Right kidney (tissue), 1 donor: Measurements from ENCODE around the gene TM9SF3.
A peak's percentile ranks its signal among the peaks of the same experiment; 100 is the strongest.
"Not testable (repeated sequence)": the region's sequence is repeated elsewhere in the genome, so short reads cannot be mapped to it uniquely, and the experiment has no call there.

Source experiments
- DNase-seq: peaks from one replicate; pipeline ENCODE4 v3.0.0-alpha.2; 2016

Gene TM9SF3

GRCh38 chr10:96606216-96606615, 19.4 kb upstream of the TM9SF3 start:
- DNase-seq: no peak

- DNase-seq: no peak
Measured at GRCh38 chr10:96600337-96600736, 13.5 kb upstream of the TM9SF3 start.

- DNase-seq: no peak
Measured at GRCh38 chr10:96598846-96599245, 12.0 kb upstream of the TM9SF3 start.

GRCh38 chr10:96596422-96597407, 9.9 kb upstream of the TM9SF3 start:
- no peak for DNase-seq

- no peak for DNase-seq
Measured at GRCh38 chr10:96595741-96596140, 8.9 kb upstream of the TM9SF3 start.

GRCh38 chr10:96591946-96592345, 5.1 kb upstream of the TM9SF3 start:
- no peak for DNase-seq

GRCh38 chr10:96588616-96589419, 2.0 kb upstream of the TM9SF3 start:
- DNase-seq: no peak

- DNase-seq: no peak
Measured at GRCh38 chr10:96588060-96588554, 1.3 kb upstream of the TM9SF3 start.

GRCh38 chr10:96587264-96588059, 650 bp upstream of the TM9SF3 start:
- DNase-seq: peak; percentile 86

- DNase-seq: no peak
Measured at GRCh38 chr10:96585736-96586418, 935 bp downstream of the TM9SF3 start.

- no peak for DNase-seq
Measured at GRCh38 chr10:96584474-96584873, 2.3 kb downstream of the TM9SF3 start.

- DNase-seq: no peak
Measured at GRCh38 chr10:96584035-96584434, 2.8 kb downstream of the TM9SF3 start.

GRCh38 chr10:96579133-96579532, 7.7 kb downstream of the TM9SF3 start:
- DNase-seq: no peak

GRCh38 chr10:96578633-96579032, 8.2 kb downstream of the TM9SF3 start:
- no peak for DNase-seq

GRCh38 chr10:96578022-96578421, 8.8 kb downstream of the TM9SF3 start:
- no peak for DNase-seq

GRCh38 chr10:96577069-96577468, 9.7 kb downstream of the TM9SF3 start:
- DNase-seq: no peak

GRCh38 chr10:96576277-96576980, 10.4 kb downstream of the TM9SF3 start:
- DNase-seq: no peak

- not testable (repeated sequence) for DNase-seq
Measured at GRCh38 chr10:96574564-96574963, 12.2 kb downstream of the TM9SF3 start.

- DNase-seq: no peak
Measured at GRCh38 chr10:96573036-96573435, 13.8 kb downstream of the TM9SF3 start.

- no peak for DNase-seq
Measured at GRCh38 chr10:96570983-96571964, 15.5 kb downstream of the TM9SF3 start.
